ENCODE data around the gene GLUD1. TPM values are rescaled to one million over a fixed set of nuclear protein-coding genes. Genes with fewer than 3 reads are reported as not detected.
A peak's percentile ranks its signal among the peaks of the same experiment; 100 is the strongest.
"Not testable (repeated sequence)": the region's sequence is repeated elsewhere in the genome, so short reads cannot be mapped to it uniquely, and the experiment has no call there.

Gene GLUD1
- total RNA-seq, 3 donors from 2014 or later (not counting 1 experiment from before 2014, with no cell fraction given): 102 to 115 (median 112) TPM

- no peaks in the 10 kb centered on the region for H3K36me3 Mint-ChIP-seq
- H3K4me1 Mint-ChIP-seq: peaks cover 69% of the 10 kb centered on the region in 2 donors
- Histone ChIP-seq H3K4me3 (ENCODE audit: low read length) (no peak overlapping the region), H3K4me1 (ENCODE audit: control insufficient read depth, insufficient read depth, low read length) (peaks cover 16% of the 10 kb centered on the region), H3K9me3 (ENCODE audit: control insufficient read depth, insufficient read depth, low read length) (no peaks in the 10 kb centered on the region), H3K27ac (ENCODE audit: low read length) (no peak overlapping the region), H3K36me3 (ENCODE audit: control insufficient read depth, insufficient read depth, low read length) (peaks cover 5% of the 10 kb centered on the region), H3K27me3 (ENCODE audit: control insufficient read depth, insufficient read depth, low read length) (no peaks in the 10 kb centered on the region)
- DNase-seq (no peak), ATAC-seq (no peak)
- 82% methylated on average over 3 of the region's 4 CpGs for WGBS (ENCODE audit: insufficient coverage)
- intact Hi-C loops (cut with micrococcal nuclease): no loop called here
- no peak for TF ChIP-seq CTCF (IDR thresholded peaks at IDR 0.05)
- H3K9me3 Mint-ChIP-seq: no peaks in the 10 kb centered on the region
- peak overlapping the region; percentile 37 to 85 for H3K27ac Mint-ChIP-seq
- no peaks in the 10 kb centered on the region for H3K27me3 Mint-ChIP-seq (ENCODE audit: low read depth in 2 of 2)
- H3K4me3 Mint-ChIP-seq: no peak overlapping the region
Observed at GRCh38 chr10:87090779-87091178, 3.9 kb downstream of the GLUD1 start.

GRCh38 chr10:87089746-87090145 lies 4.9 kb downstream of the GLUD1 start:
- Histone ChIP-seq H3K36me3 (ENCODE audit: control insufficient read depth, insufficient read depth, low read length) (peaks cover 5% of the 10 kb centered on the region), H3K27me3 (ENCODE audit: control insufficient read depth, insufficient read depth, low read length) (no peaks in the 10 kb centered on the region), H3K4me1 (ENCODE audit: control insufficient read depth, insufficient read depth, low read length) (peaks cover 17% of the 10 kb centered on the region), H3K4me3 (ENCODE audit: low read length) (no peak overlapping the region), H3K27ac (ENCODE audit: low read length) (no peak overlapping the region), H3K9me3 (ENCODE audit: control insufficient read depth, insufficient read depth, low read length) (no peaks in the 10 kb centered on the region)
- TF ChIP-seq CTCF (IDR thresholded peaks at IDR 0.05): no peak
- intact Hi-C loops (cut with micrococcal nuclease): no loop called here
- Mint-ChIP-seq H3K27ac (peak overlapping the region in 1 of 2 donors; percentile 85), H3K36me3 (no peaks in the 10 kb centered on the region), H3K4me3 (no peak overlapping the region), H3K27me3 (ENCODE audit: low read depth in 2 of 2) (no peaks in the 10 kb centered on the region), H3K4me1 (peaks cover 75 to 76% of the 10 kb centered on the region in 2 donors), H3K9me3 (no peaks in the 10 kb centered on the region)
- no peak for DNase-seq
- WGBS (ENCODE audit: insufficient coverage): 95% methylated on average over 2 of the region's 4 CpGs
- ATAC-seq: no peak

GRCh38 chr10:87085537-87085936 lies 9.1 kb downstream of the GLUD1 start:
- Histone ChIP-seq H3K4me3 (ENCODE audit: low read length) (no peak overlapping the region), H3K36me3 (ENCODE audit: control insufficient read depth, insufficient read depth, low read length) (peaks cover 5% of the 10 kb centered on the region), H3K27ac (ENCODE audit: low read length) (no peak overlapping the region), H3K9me3 (ENCODE audit: control insufficient read depth, insufficient read depth, low read length) (no peaks in the 10 kb centered on the region), H3K4me1 (ENCODE audit: control insufficient read depth, insufficient read depth, low read length) (peaks cover 15% of the 10 kb centered on the region), H3K27me3 (ENCODE audit: control insufficient read depth, insufficient read depth, low read length) (no peaks in the 10 kb centered on the region)
- H3K4me3 Mint-ChIP-seq: no peak overlapping the region
- peaks cover 67 to 69% of the 10 kb centered on the region in 2 donors for H3K4me1 Mint-ChIP-seq
- no peaks in the 10 kb centered on the region for H3K27me3 Mint-ChIP-seq (ENCODE audit: low read depth in 2 of 2)
- H3K27ac Mint-ChIP-seq: peak overlapping the region; percentile 73 to 94
- no peak for DNase-seq
- no peaks in the 10 kb centered on the region for H3K9me3 Mint-ChIP-seq
- H3K36me3 Mint-ChIP-seq: no peaks in the 10 kb centered on the region
- WGBS (ENCODE audit: insufficient coverage): no CpG with 5 or more reads among the region's 1 CpG
- no peak for TF ChIP-seq CTCF (IDR thresholded peaks at IDR 0.05)
- no peak for ATAC-seq
- intact Hi-C loops (cut with micrococcal nuclease): no loop called here

- peak in 1 of 2 donors; percentile 51 for DNase-seq
- H3K4me3 Mint-ChIP-seq: peak overlapping the region; percentile 60
Observed at GRCh38 chr10:87084291-87084782, 10.3 kb downstream of the GLUD1 start.

GRCh38 chr10:87083576-87084290 lies 10.9 kb downstream of the GLUD1 start:
- Histone ChIP-seq H3K4me1 (ENCODE audit: control insufficient read depth, insufficient read depth, low read length) (peaks cover 15% of the 10 kb centered on the region), H3K27ac (ENCODE audit: low read length) (peak overlapping the region; percentile 69)
- not testable (repeated sequence) for H3K27me3 Mint-ChIP-seq (ENCODE audit: low read depth in 2 of 2); H3K36me3 Mint-ChIP-seq; H3K9me3 ChIP-seq (ENCODE audit: control insufficient read depth, insufficient read depth, low read length); H3K36me3 ChIP-seq (ENCODE audit: control insufficient read depth, insufficient read depth, low read length); H3K9me3 Mint-ChIP-seq; H3K27me3 ChIP-seq (ENCODE audit: control insufficient read depth, insufficient read depth, low read length); H3K4me3 ChIP-seq (ENCODE audit: low read length)
- H3K4me3 Mint-ChIP-seq: peak overlapping the region; percentile 55
- H3K27ac Mint-ChIP-seq: peak overlapping the region; percentile 89 to 94
- 18% methylated on average over 1 of the region's 5 CpGs for WGBS (ENCODE audit: insufficient coverage)
- ATAC-seq: peak; percentile 76 to 81 (median 79)
- peaks cover 52 to 53% of the 10 kb centered on the region in 2 donors for H3K4me1 Mint-ChIP-seq
- peak; percentile 27 to 71 for DNase-seq
- intact Hi-C loops (cut with micrococcal nuclease): loop anchor here (1.0 kb wide), 1 partner anchor 11 kb away; the partner anchor contains the start of gene GLUD1

More at GRCh38 chr10:87084291-87084782, 10.3 kb downstream of the GLUD1 start:
- H3K27me3 ChIP-seq (ENCODE audit: control insufficient read depth, insufficient read depth, low read length); H3K36me3 Mint-ChIP-seq; H3K4me3 ChIP-seq (ENCODE audit: low read length); H3K27me3 Mint-ChIP-seq (ENCODE audit: low read depth in 2 of 2); H3K9me3 ChIP-seq (ENCODE audit: control insufficient read depth, insufficient read depth, low read length); H3K36me3 ChIP-seq (ENCODE audit: control insufficient read depth, insufficient read depth, low read length); H3K9me3 Mint-ChIP-seq: not testable (repeated sequence)
- Histone ChIP-seq H3K4me1 (ENCODE audit: control insufficient read depth, insufficient read depth, low read length) (peaks cover 15% of the 10 kb centered on the region), H3K27ac (ENCODE audit: low read length) (peak overlapping the region; percentile 69)
- Mint-ChIP-seq H3K4me1 (peaks cover 57% of the 10 kb centered on the region in 2 donors), H3K27ac (peak overlapping the region; percentile 89 to 94)
- ATAC-seq: peak; percentile 69 to 76 (median 76)
- intact Hi-C loops (cut with micrococcal nuclease): loop anchor here (1.0 kb wide), 1 partner anchor 10 kb away; the partner anchor contains the start of gene GLUD1

GRCh38 chr10:87082219-87082618 lies 12.4 kb downstream of the GLUD1 start:
- H3K4me1 Mint-ChIP-seq: peaks cover 51 to 54% of the 10 kb centered on the region in 2 donors
- not testable (repeated sequence) for H3K27ac ChIP-seq (ENCODE audit: low read length)

More at GRCh38 chr10:87082219-87082618, 12.4 kb downstream of the GLUD1 start:
- intact Hi-C loops (cut with micrococcal nuclease); H3K9me3 Mint-ChIP-seq; H3K36me3 Mint-ChIP-seq; ATAC-seq; DNase-seq; H3K4me3 Mint-ChIP-seq; H3K27me3 ChIP-seq (ENCODE audit: control insufficient read depth, insufficient read depth, low read length); H3K4me3 ChIP-seq (ENCODE audit: low read length); H3K36me3 ChIP-seq (ENCODE audit: control insufficient read depth, insufficient read depth, low read length); H3K9me3 ChIP-seq (ENCODE audit: control insufficient read depth, insufficient read depth, low read length); H3K27me3 Mint-ChIP-seq (ENCODE audit: low read depth in 2 of 2): not testable (repeated sequence)
- no CpG with 5 or more reads among the region's 1 CpG for WGBS (ENCODE audit: insufficient coverage)
- H3K4me1 ChIP-seq (ENCODE audit: control insufficient read depth, insufficient read depth, low read length): peaks cover 11% of the 10 kb centered on the region
- H3K27ac Mint-ChIP-seq: peak overlapping the region; percentile 89 to 94
